HG03558 (cell line): ENCODE data around the gene C1orf159.
"Not testable (repeated sequence)": the region's sequence is repeated elsewhere in the genome, so short reads cannot be mapped to it uniquely, and the experiment has no call there.

ENCODE experiments used
- ATAC-seq: cut with Tn5 transposase; IDR thresholded peaks from one replicate; pipeline ENCODE4 v1.9.1; 2021; ENCODE audit warnings: moderate number of reproducible peaks; ENCODE audit not compliant: unreplicated experiment; ENCODE audit errors: extremely low read depth

Gene C1orf159

GRCh38 chr1:1084372-1085170 is 31.3 kb downstream of the C1orf159 start:
- no peak for ATAC-seq

- ATAC-seq, result no peak
These were observed 32.2 kb downstream of the C1orf159 start for GRCh38 chr1:1083416-1084371.

- no peak for ATAC-seq
These were observed 33.0 kb downstream of the C1orf159 start for GRCh38 chr1:1082776-1083415.

- ATAC-seq, result no peak
These were observed 33.6 kb downstream of the C1orf159 start for GRCh38 chr1:1082239-1082775.

GRCh38 chr1:1081311-1082238 is 34.3 kb downstream of the C1orf159 start:
- no peak for ATAC-seq

DNA sequence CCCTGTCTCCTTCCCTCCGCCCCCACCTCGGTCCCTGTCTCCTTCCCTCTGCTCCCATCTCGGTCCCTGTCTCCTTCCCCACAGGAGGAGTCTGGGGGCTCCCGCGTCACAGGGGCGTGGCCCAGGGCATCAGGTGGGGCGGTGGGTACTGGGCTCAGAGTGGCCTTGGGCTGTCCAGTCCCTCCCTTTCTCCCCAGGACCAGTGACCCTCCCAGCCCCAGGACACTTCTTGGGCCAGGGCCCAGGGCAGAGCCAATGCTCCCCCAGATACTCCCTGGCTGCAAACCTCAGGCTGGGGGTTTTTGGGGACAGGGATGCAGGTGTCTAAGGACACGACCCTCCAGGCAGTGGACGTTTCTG is 35.0 kb downstream of the C1orf159 start:
- ATAC-seq, result no peak

DNA sequence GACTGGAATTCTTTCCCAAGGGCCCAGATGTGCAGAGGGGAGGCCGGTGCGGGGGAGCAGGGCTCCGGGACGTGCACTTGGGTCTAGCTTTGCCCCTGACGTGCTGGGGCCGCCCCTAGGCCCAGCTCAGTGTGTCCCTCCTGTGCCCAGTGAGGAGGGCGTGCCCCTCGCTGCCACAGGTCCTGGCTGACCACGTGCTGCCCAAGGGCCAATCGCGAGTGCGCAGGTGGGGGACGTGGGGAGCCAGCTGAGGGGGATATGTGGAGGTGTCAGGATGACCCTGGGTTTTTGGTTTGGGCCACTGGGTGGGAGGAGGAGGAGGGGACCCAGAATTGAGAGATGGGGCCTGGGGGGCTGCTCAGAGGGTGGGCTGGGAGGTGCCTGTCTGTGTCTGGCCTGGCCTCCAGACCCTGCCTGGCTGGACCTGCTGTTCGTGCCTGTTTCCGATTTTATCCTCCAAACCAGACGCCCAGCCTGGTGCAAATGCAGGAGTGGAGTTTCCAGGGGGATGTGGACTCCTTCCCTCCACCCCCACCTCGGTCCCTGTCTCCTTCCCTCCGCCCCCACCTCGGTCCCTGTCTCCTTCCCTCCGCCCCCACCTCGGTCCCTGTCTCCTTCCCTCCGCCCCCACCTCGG is 35.6 kb downstream of the C1orf159 start:
- ATAC-seq, result no peak

DNA sequence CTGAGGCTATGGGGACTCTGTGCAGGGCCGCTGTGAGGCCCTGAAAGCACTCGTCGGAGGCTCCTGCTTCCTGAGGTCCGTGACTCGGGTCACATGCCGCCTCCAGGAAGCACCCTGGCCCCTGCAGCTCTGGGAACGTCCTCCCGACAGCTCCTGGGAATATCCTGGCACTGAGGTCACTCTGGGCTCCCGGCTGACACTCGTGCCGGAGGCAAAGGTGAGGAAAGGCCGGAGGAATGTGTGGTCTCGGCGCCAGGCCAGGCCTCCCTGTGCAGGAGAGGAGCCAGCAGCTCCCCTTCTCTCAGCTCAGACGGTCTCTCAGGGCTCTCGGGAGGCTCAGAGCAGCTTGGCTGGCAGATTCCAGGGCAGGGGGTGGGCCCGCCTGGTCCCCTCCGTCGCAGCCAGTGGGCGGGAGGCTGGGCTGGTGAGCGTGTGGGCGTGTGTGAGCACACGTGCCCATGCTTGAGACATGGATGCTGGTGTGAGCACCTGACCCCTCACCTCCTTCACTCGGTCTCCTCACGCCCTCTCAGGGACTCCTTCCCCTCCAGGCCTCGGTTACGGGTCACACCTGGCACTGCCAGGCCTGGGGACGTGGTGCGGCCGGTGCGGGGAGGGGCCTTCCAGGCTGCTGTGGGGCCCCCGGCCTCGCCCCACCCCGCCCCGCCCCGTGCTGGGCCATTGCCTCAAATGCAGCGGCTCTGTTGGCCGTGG is 36.3 kb downstream of the C1orf159 start:
- no peak for ATAC-seq

DNA sequence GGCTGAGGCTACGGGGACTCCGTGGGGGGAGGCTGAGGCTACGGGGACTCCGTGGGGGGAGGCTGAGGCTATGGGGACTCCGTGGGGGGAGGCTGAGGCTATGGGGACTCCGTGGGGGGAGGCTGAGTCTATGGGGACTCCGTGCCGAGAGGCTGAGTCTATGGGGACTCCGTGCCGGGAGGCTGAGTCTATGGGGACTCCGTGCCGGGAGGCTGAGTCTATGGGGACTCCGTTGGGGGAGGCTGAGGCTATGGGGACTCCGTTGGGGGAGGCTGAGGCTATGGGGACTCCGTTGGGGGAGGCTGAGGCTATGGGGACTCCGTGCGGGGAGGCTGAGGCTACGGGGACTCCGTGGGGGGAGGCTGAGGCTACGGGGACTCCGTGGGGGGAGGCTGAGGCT is 38.5 kb downstream of the C1orf159 start:
- not testable (repeated sequence) for ATAC-seq

DNA sequence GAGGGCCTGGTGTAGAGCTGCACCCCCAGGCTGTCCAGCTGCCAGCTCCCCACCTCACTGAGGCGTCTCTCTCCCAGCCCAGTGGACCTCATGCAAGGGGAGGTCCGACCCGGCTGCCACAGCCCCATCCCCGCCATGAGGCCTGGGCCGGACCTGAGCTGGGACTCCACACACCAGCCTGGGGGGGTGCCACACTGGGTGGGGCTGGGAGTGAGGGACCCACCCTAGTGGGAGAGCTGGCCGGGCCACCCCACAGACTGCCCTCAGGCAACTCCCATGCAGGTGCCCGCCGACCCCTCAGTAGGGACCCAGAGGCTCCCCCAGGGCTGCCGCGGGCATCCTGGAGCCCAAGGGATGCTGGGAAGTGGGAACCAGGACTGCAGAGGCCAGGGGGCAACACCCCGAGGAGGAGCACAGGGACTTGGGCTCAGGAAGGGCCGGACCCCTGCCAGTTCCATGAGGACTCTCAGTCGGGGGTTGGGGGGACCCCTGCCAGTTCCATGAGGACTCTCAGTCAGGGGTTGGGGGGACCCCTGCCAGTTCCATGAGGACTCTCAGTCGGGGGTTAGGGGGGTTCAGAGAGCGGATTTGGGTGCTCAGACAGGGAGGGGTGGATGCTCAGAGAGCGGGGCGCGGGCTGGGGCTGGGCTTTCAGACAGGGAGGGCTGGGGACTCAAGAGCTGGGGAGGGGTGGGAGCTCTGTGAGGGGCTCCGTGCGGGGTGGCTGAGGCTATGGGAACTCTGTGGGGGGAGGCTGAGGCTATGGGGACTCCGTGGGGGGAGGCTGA is 40.5 kb downstream of the C1orf159 start:
- no peak for ATAC-seq

GRCh38 chr1:1074631-1075147 is 41.2 kb downstream of the C1orf159 start:
- no peak for ATAC-seq

- no peak for ATAC-seq
These were observed 41.9 kb downstream of the C1orf159 start, which contains the start of gene RNF223 for GRCh38 chr1:1073743-1074587. RNF223 (minus strand) TSS chr1:1074306; CDS start chr1:1072566, 1,740 bp downstream.

DNA sequence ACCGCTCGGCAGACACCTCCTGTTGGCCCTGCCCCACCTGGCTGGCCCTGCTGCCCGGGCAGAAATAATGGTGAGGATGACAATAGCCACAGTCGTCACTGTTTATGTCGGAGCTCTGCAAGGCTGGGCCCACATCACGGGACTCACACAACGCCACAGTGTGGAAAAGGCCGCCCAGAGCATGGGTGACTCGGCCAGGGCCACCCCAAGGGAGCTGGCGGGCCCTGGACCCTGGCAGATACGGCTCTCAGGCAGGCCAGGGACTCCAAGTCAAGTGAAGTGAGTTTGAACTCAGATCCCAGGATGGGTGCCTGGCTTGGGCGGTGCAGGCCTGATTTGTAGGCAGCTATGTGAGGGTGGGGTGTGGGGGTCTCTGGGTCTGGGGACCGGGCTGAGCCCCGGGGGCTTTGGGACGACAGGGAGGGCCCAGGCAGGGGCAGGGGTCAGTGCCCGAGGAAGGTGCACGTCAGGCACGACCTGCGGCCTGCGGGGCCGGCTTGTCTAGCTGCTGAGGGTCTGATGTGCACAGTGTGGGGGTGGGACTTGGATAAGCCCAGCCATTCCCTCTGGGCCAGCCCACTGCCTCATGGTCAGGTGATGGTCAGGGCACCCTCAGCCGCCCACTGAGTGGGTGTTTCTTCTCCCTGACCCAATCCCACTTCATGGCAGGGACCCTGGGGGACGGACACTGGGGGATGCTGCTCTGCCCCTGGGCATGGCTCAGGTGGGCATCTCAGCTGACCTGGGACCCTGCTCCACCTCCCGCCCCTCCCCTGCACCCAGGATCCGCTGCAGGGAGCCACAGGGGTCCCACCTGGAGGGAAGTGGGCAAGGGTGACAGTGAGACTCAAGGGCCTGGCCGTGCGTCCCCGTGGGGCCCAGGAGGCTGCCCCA is 42.8 kb downstream of the C1orf159 start:
- ATAC-seq, result no peak

DNA sequence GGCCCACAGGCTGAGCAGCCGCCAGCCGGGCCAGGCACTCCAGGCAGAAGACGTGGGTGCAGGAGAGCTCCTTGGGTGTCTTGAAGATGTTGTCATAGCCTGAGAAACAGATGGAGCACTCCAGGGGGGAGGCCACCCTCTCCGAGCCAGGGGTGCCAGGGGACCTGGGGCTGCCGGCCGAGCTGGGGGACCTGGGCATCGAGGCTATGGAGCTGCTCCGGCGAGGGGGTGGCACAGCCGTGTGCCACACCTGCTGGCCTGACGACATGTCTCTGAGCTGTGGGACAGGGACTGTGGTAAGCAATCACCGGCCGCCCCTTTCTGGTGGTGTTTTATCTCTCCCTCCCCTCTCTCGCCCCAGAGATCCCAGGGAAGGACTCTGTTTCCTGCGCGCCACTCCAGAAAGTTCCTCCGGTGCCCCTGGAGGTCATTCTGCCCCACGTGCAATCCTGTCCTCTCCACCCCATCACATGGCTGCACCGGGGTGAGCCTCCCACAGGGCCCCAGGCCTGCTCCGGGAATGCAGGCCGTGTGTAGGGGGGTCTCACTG is 43.5 kb downstream of the C1orf159 start:
- no peak for ATAC-seq
